Neutrophil (primary cell): ENCODE data around the gene IQCC.

Experiments
- H3K27ac ChIP-seq: fragments of 200-600 bp; sonication (generic); 2 replicates; pipeline ENCODE4 v1.5.1; 2016; ENCODE audit warnings: mild to moderate bottlenecking, moderate library complexity
- H3K27me3 ChIP-seq: fragments of 200-600 bp; sonication (generic); 2 replicates; pipeline ENCODE4 v1.6.0; 2016; ENCODE audit warnings: mild to moderate bottlenecking
- H3K36me3 ChIP-seq: fragments of 200-600 bp; sonication (generic); 2 replicates; pipeline ENCODE4 v1.5.1; 2017
- H3K4me1 ChIP-seq, 2 experiments: fragments of 200-600 bp in 1 of 2; sonication (generic) in 1 of 2; 1 replicate in 1 of 2; 2 replicates in 1 of 2; pipeline versions ENCODE4 v1.5.1 to v1.6.1; 2013 to 2016; ENCODE audit warnings: low read depth in 1 of 2, low read length in 1 of 2, mild to moderate bottlenecking in 1 of 2, moderate library complexity in 1 of 2; ENCODE audit not compliant: control insufficient read depth in 1 of 2, insufficient read depth in 1 of 2
- H3K4me3 ChIP-seq, 2 experiments: fragments of 200-600 bp in 1 of 2; sonication (generic) in 1 of 2; 1 replicate in 1 of 2; 2 replicates in 1 of 2; pipeline ENCODE4 v1.5.1; 2013 to 2016; ENCODE audit warnings: low read depth in 1 of 2, low read length in 1 of 2, mild to moderate bottlenecking in 1 of 2, moderate library complexity in 1 of 2
- H3K9me3 ChIP-seq: fragments of 200-600 bp; sonication (generic); 2 replicates; pipeline ENCODE4 v1.5.1; 2016
- TF ChIP-seq, protein P1 (sequence below): fragments of 200-600 bp; sonication (generic); IDR thresholded peaks from 2 replicates; pipeline ENCODE4 v1.5.1; 2016; ENCODE audit warnings: antibody characterized with exemption

Gene IQCC

DNA sequence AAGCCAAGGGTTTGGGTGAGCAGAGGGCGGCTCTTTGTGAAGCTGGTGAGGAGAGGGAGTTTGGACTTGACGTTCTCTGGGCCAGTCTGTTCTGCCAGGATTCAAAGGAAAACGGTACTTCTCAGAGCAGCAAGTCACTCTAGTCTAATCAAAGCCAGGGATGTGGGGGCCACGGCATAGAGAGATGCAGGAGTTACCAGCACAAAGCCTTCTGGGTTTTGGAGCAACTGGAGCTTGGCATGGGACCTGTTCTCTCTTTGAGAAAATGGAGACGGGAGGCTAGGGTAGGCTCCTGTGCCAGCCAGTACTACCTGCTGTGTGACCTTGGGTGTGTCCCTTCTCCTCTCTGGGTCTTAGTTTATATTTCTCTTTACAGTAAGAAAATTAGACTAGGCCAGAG is 23.9 kb upstream of the IQCC start:
- no peak overlapping the region for H3K27ac ChIP-seq
- peaks cover 23% of the 10 kb centered on the region for H3K36me3 ChIP-seq

DNA sequence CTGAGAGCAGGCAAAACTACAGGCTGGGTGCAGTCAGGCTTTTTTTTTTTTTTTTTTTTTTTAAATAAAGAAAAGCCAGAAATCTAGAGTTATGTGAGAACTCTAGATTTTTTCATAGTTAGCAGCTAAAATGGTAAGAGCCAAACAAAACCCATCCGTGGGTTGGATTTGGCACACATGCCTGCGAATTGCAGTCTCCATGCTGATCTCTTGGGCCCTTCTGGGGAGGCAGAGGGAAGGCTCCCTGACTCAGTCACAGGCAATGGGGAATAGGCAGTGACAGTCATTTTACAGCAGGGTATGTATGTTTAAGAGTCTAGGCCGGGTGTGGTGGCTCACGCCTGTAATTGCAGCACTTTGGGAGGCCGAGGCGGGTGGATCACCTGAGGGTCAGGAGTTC is 23.4 kb upstream of the IQCC start:
- no peak overlapping the region for H3K27ac ChIP-seq
- peaks cover 28% of the 10 kb centered on the region for H3K36me3 ChIP-seq
- H3K9me3 ChIP-seq: no peaks in the 10 kb centered on the region
- TF ChIP-seq, protein P1, sequence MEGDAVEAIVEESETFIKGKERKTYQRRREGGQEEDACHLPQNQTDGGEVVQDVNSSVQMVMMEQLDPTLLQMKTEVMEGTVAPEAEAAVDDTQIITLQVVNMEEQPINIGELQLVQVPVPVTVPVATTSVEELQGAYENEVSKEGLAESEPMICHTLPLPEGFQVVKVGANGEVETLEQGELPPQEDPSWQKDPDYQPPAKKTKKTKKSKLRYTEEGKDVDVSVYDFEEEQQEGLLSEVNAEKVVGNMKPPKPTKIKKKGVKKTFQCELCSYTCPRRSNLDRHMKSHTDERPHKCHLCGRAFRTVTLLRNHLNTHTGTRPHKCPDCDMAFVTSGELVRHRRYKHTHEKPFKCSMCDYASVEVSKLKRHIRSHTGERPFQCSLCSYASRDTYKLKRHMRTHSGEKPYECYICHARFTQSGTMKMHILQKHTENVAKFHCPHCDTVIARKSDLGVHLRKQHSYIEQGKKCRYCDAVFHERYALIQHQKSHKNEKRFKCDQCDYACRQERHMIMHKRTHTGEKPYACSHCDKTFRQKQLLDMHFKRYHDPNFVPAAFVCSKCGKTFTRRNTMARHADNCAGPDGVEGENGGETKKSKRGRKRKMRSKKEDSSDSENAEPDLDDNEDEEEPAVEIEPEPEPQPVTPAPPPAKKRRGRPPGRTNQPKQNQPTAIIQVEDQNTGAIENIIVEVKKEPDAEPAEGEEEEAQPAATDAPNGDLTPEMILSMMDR: no peak
- H3K4me3 ChIP-seq: no peak overlapping the region
- H3K27me3 ChIP-seq: no peaks in the 10 kb centered on the region
- peaks cover 33 to 48% of the 10 kb centered on the region in 2 experiments for H3K4me1 ChIP-seq

More for the DNA sequence above, 23.9 kb upstream of the IQCC start:
- Histone ChIP-seq H3K4me3 (no peak overlapping the region), H3K27me3 (no peaks in the 10 kb centered on the region), H3K4me1 (peaks cover 33 to 48% of the 10 kb centered on the region in 2 experiments), H3K9me3 (no peaks in the 10 kb centered on the region)
- TF ChIP-seq, protein P1: no peak

DNA sequence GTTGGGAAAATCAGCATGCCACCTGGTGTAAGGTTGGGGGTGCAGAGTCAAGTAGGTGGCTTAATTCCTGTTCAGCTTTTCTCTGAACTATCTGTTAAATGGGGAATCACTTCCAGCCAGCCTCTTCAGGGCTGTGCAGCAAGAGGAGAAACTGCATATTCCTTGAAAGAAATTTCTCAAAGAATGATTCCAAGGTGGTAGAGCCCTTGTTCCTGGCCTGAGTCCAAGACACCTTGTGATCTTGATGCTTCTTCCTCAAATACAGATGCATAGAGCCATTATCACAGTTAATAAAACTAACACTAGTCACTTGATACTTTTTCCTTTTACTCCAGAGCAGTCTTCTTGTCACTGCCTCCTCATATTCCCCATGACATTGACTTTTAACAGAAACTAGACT is 20.8 kb upstream of the IQCC start:
- Histone ChIP-seq H3K9me3 (no peaks in the 10 kb centered on the region), H3K36me3 (peaks cover 52% of the 10 kb centered on the region), H3K4me3 (no peak overlapping the region), H3K27me3 (no peaks in the 10 kb centered on the region), H3K4me1 (peaks cover 10 to 27% of the 10 kb centered on the region in 2 experiments), H3K27ac (no peak overlapping the region)
- TF ChIP-seq, protein P1: no peak

DNA sequence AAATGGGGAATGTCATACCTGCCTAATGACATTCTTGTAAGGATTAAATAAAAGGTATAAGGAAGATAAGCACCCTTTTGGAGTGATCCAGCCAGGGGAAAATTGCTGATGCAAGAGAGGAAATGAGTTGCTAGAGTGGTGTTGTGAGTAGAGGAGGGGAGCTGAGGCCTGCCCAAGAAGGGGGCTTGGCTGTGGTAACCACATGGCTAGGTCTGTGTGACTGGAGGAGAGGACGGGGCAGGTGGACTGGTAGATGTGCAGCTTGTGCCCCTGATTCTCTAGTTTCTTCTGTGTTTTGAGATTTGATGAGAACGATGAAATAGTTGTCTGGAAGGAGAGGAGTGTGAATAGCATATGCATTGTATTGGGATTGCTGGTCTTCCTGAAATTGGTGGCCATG is 19.4 kb upstream of the IQCC start:
- TF ChIP-seq, protein P1: no peak
- Histone ChIP-seq H3K36me3 (peaks cover 65% of the 10 kb centered on the region), H3K4me1 (peaks cover 0 to 16% of the 10 kb centered on the region in 2 experiments), H3K27ac (no peak overlapping the region), H3K4me3 (no peak overlapping the region), H3K9me3 (no peaks in the 10 kb centered on the region), H3K27me3 (no peaks in the 10 kb centered on the region)

DNA sequence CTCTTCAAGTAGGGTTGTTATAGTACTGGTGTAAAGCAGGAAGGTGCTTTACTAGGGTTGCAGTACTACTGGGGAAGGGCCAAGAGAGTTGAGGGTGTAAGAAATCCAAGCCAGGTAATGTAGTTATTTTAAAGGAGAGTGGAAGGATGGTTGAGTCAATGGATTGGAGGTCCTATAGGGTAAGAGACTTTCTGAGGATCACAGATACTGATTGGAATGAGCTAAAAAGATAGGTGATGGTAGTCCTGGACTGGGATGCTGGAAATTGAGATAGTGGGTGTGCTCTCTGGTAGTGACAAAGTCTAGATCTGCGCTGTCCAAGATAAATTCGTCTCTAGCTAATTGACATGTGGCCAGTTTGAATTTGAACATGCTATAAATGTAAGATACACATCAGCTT is 19.0 kb upstream of the IQCC start:
- Histone ChIP-seq H3K4me3 (no peak overlapping the region), H3K27ac (no peak overlapping the region), H3K36me3 (peaks cover 69% of the 10 kb centered on the region), H3K9me3 (no peaks in the 10 kb centered on the region), H3K4me1 (peaks cover 0 to 11% of the 10 kb centered on the region in 2 experiments), H3K27me3 (no peaks in the 10 kb centered on the region)
- TF ChIP-seq, protein P1: no peak

DNA sequence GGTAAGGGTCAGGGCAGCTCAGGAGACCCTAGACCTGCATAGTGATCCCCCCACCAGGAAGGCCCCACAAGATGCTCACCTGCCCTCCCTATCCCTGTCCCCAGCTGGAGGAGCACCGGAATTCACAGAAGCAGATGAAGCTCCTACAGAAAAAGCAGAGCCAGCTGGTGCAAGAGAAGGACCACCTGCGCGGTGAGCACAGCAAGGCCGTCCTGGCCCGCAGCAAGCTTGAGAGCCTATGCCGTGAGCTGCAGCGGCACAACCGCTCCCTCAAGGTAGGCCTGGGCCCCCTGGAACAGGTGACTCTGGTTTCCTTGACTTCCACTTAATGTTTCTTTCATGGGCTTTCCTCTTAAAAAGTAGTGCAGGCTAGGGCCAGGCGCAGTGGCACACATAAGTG is 17.6 kb upstream of the IQCC start:
- TF ChIP-seq, protein P1: no peak
- no peaks in the 10 kb centered on the region for H3K27me3 ChIP-seq
- H3K4me1 ChIP-seq: peaks cover 0 to 5% of the 10 kb centered on the region in 2 experiments
- H3K9me3 ChIP-seq: no peaks in the 10 kb centered on the region
- peaks cover 83% of the 10 kb centered on the region for H3K36me3 ChIP-seq
- no peak overlapping the region for H3K4me3 ChIP-seq
- no peak overlapping the region for H3K27ac ChIP-seq
